ENCODE results near the gene ZNF709. TPM values are rescaled to one million over a fixed set of nuclear protein-coding genes. Genes with fewer than 3 reads are reported as not detected.
A peak's percentile ranks its signal among the peaks of the same experiment; 100 is the strongest.
"Not testable (repeated sequence)": the region's sequence is repeated elsewhere in the genome, so short reads cannot be mapped to it uniquely, and the experiment has no call there.

Gene ZNF709
- total RNA-seq, 2 donors from 2014 or later: 3.6 to 4.8 TPM

DNA sequence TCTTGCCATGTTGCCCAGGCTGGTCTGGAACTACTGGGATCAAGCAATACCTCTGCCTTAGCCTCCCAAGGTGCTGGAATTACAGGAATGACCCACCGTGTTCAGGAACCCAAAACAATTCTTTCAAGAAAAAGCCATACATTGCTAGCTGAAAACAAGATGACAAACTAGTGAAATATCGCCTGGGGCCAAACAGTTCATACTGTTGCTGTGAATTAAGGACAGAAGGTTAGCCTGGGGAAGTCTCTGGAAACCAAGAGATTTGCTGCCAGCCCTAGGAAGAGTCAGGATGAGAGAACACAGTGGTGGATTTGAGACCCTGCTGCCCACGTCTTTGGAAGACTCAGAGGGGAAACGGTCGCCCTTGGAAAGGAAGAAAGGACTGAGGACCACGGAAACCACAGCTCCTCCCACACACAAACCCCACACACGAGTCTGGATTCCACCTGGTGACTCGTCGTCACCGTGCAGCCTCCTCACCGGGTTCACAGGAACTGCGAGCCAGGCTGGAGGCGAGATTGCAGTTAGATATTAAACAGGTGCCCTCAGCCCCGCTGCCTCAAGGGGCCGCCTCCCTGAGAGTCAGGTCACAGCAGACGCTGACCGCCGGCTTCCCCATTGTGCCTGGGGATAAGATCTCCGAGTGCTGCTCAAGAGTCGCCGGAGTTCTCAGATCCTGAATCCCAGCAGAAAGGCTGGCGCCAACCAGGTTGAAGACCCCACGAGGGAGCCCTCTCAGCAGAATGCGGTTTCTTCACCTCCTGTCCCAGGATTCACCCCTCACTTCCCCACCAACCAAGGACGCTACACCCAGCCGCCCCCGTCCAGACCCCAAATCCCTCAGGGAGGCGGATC lies 44.7 kb downstream of the ZNF709 start:
- not testable (repeated sequence) for H3K27ac Mint-ChIP-seq; H3K4me1 Mint-ChIP-seq (ENCODE audit: low read depth); H3K27me3 Mint-ChIP-seq (ENCODE audit: low read depth)
- peak; percentile 14 to 21 for ATAC-seq (replicated peaks in 1 of 2)
- DNase-seq: peak; percentile 59 to 68
- H3K36me3 Mint-ChIP-seq (ENCODE audit: insufficient read depth in 2 of 2): peaks cover 19 to 39% of the 10 kb centered on the region in 2 donors
- H3K9me3 Mint-ChIP-seq: peaks cover 5 to 12% of the 10 kb centered on the region in 2 donors
- H3K4me3 Mint-ChIP-seq: peak overlapping the region; percentile 100

DNA sequence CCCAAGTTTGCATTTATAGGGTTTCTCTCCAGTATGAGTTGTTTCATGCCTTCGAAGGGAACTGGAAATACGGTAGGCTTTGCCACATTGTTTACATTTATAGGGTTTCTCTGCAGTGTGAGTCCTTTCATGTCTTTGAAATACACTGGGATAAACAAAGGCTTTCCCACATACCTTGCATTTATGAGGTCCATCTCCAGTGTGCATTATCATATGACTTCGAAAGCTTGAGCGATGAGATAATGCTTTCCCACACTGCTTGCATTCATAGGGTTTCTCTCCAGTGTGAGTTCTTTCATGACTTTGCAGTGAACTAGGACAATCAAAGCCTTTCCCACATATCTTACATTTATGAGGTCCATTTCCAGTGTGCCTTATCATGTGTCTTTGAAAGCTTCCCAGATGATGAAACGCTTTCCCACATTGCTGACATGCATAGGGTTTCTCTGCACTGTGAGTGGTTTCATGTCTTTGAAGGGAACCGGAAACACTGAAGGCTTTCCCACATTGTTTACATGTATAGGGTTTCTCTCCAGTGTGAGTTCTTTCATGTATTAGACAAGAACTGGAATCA lies 53.8 kb downstream of the ZNF709 start:
- peaks cover 43 to 68% of the 10 kb centered on the region in 2 donors for H3K36me3 Mint-ChIP-seq (ENCODE audit: insufficient read depth in 2 of 2)
- peaks cover 14 to 34% of the 10 kb centered on the region in 2 donors for H3K9me3 Mint-ChIP-seq
- not testable (repeated sequence) for H3K4me3 Mint-ChIP-seq; H3K27ac Mint-ChIP-seq; H3K4me1 Mint-ChIP-seq (ENCODE audit: low read depth); DNase-seq; H3K27me3 Mint-ChIP-seq (ENCODE audit: low read depth); ATAC-seq (replicated peaks in 1 of 2)

DNA sequence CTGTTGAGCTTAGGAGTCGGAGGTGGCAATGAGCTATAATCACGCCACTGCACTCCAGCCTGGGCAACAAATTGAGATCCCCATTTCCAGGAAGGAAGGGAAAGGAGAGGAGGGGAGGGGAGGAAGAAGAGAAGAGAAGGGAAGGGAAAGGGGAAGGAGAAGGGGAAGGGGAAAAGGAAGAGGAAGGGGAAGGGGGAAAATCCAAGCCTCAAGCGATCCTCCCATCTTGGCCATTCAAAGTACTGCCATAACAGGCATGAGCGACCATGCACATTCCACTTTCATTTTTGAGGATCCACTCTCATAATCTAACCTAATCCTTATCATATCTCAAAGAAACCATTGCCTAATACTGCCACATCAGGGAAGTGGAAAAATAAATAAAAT lies 58.7 kb downstream of the ZNF709 start:
- no peaks in the 10 kb centered on the region for H3K4me1 Mint-ChIP-seq (ENCODE audit: low read depth)
- ATAC-seq (replicated peaks in 1 of 2) (no peak), DNase-seq (no peak)
- H3K27ac Mint-ChIP-seq: no peak overlapping the region
- H3K27me3 Mint-ChIP-seq (ENCODE audit: low read depth): no peaks in the 10 kb centered on the region
- peaks cover 42 to 48% of the 10 kb centered on the region in 2 donors for H3K36me3 Mint-ChIP-seq (ENCODE audit: insufficient read depth in 2 of 2)
- peaks cover 7 to 29% of the 10 kb centered on the region in 2 donors for H3K9me3 Mint-ChIP-seq
- H3K4me3 Mint-ChIP-seq: no peak overlapping the region

DNA sequence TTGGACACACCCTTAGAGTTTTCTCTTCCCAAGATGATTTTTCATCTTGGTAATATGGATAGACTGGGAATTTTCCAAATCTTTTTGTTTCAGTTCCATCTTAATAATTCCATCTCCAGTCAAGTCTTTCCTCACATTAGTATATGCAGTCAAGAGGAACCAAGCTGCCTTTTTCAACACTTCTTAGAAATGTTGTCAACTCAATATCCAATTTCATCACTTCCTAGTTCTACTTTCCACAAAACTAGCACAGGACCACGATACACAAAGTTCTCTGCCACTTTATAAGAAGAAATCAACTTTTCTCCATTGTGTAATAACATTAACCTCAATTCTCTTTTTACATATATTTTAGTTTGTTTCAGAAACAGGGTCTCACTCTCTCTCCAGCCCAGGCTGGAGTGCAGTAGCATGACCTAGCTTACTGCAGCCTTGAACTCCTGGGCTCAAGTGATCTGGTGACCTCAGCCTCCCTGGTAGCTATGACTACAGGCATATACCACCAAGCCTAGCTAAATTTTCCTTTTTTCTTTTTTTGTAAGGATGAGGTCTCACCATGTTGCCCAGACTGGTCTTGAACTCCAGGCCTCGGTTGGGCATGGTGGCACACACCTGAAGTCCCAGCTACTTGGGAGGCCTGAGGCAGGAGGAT lies 59.3 kb downstream of the ZNF709 start:
- ATAC-seq (replicated peaks in 1 of 2): no peak
- Mint-ChIP-seq H3K9me3 (peaks cover 6 to 26% of the 10 kb centered on the region in 2 donors), H3K27ac (no peak overlapping the region), H3K27me3 (ENCODE audit: low read depth) (no peaks in the 10 kb centered on the region), H3K4me1 (ENCODE audit: low read depth) (no peaks in the 10 kb centered on the region), H3K4me3 (no peak overlapping the region), H3K36me3 (ENCODE audit: insufficient read depth in 2 of 2) (peaks cover 38 to 43% of the 10 kb centered on the region in 2 donors)
- DNase-seq: no peak

DNA sequence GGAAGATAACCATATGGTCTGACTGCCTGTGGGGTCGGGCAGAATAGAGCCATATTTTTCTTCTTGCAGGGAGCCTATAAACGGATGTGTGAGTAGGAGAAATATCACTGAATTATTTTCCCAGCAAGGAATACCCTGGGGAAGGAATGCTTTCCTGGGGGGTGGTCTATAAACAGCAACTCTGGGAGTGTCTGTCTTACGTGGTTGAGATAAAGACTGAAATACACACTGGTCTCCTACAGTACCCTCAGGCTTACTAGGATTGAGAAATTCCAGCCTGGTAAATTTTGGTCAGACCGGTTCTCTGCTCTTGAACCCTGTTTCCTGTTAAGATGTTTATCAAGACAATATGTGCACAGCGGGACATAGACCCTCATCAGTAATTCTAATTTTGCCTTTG lies 67.3 kb downstream of the ZNF709 start:
- H3K27me3 Mint-ChIP-seq (ENCODE audit: low read depth); H3K4me3 Mint-ChIP-seq; DNase-seq; ATAC-seq (replicated peaks in 1 of 2); H3K27ac Mint-ChIP-seq; H3K4me1 Mint-ChIP-seq (ENCODE audit: low read depth): not testable (repeated sequence)
- H3K9me3 Mint-ChIP-seq: peaks cover 2 to 29% of the 10 kb centered on the region in 2 donors
- H3K36me3 Mint-ChIP-seq (ENCODE audit: insufficient read depth in 2 of 2): peaks cover 16 to 20% of the 10 kb centered on the region in 2 donors

DNA sequence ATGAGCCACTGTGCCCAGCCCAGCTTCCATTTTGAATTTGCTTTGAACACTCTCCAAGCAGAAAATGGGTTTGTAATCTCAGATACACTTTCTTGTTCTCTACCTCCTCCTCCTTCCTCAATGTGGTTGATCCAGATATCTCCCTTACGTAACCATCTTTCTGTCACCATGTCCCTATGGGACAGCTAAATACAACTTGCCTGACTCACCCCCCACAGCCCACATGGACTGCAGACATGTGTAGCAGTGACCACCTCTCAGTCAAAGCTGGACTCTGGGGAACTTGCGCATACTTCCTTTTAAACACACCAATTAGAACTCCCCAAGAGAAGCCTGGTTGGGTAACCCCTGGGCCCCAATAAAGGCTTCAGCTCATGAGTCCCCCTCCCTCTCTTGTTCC lies 72.7 kb downstream of the ZNF709 start:
- DNase-seq (no peak), ATAC-seq (replicated peaks in 1 of 2) (no peak)
- Mint-ChIP-seq H3K27ac (no peak overlapping the region), H3K36me3 (ENCODE audit: insufficient read depth in 2 of 2) (peaks cover 11 to 20% of the 10 kb centered on the region in 2 donors), H3K4me1 (ENCODE audit: low read depth) (no peaks in the 10 kb centered on the region), H3K27me3 (ENCODE audit: low read depth) (no peaks in the 10 kb centered on the region), H3K9me3 (peaks cover 7 to 19% of the 10 kb centered on the region in 2 donors), H3K4me3 (no peak overlapping the region)

Other genes with a start within 250 kb of the ZNF709 start
- 10 to 100 TPM; 10.8 to 11.8 TPM for gene ZNF44, start 189.9 kb downstream of the ZNF709 start, total RNA-seq
- gene ZNF563, start 151.2 kb downstream of the ZNF709 start, total RNA-seq: 10 to 100 TPM in 1 of 2 donors, 1 to 10 TPM in 1; 8.2 to 13.1 TPM
- 1 to 10 TPM; 2.0 to 3.1 TPM for gene ZNF442, start 119.1 kb downstream of the ZNF709 start, total RNA-seq
- 1 to 10 TPM; 2.3 to 3.4 TPM for gene ZNF799, start 83.5 kb downstream of the ZNF709 start, total RNA-seq
- 1 to 10 TPM; 4.3 to 4.8 TPM for gene ZNF443, start 43.8 kb downstream of the ZNF709 start, total RNA-seq
- 1 to 10 TPM; 6.9 to 9.0 TPM for gene ZNF564, start 66.7 kb upstream of the ZNF709 start, total RNA-seq
- gene ZNF490, start 126.0 kb upstream of the ZNF709 start, total RNA-seq: 10 to 100 TPM; 12.8 to 16.0 TPM
- 10 to 100 TPM; 19.8 to 21.0 TPM for gene ZNF791, start 126.1 kb upstream of the ZNF709 start, total RNA-seq
- 100 to 1,000 TPM in 1 of 2 donors, 10 to 100 TPM in 1; 75.8 to 109 TPM for gene MAN2B1, start 181.9 kb upstream of the ZNF709 start, total RNA-seq
- gene WDR83, start 182.0 kb upstream of the ZNF709 start, total RNA-seq: 10 to 100 TPM; 18.4 to 24.0 TPM
- gene DHPS, start 197.1 kb upstream of the ZNF709 start, total RNA-seq: 100 to 1,000 TPM; 140 to 150 TPM
- not detected for gene GNG14, start 203.2 kb upstream of the ZNF709 start, total RNA-seq
- 1 to 10 TPM; 3.5 to 6.9 TPM for gene FBXW9, start 211.8 kb upstream of the ZNF709 start, total RNA-seq
- gene TNPO2, start 239.1 kb upstream of the ZNF709 start, total RNA-seq: 10 to 100 TPM; 62.6 to 73.2 TPM
- gene TRIR, start 249.9 kb upstream of the ZNF709 start, total RNA-seq: 100 to 1,000 TPM; 131 to 134 TPM